Panc1 (cell line): ENCODE results near the gene MGAT5B. TPM values are rescaled to one million over a fixed set of nuclear protein-coding genes. Genes with fewer than 3 reads are reported as not detected.

ENCODE experiments used
- ATAC-seq: fragments of 200-7000 bp; cut with Tn5 transposase; 2 replicates; pipeline ENCODE4 v1.9.1; 2020; ENCODE audit warnings: mild to moderate bottlenecking, moderate library complexity
- BruUV-seq: library from RNA; stranded (reverse); fragments of 400-500 nt; replicated peaks from 2 replicates; lab custom pipeline; 2021; lab: Mats Ljungman, UMichigan
- CTCF ChIA-PET: fragments of 300-600 bp; sonication (Branson Sonifier 250); formaldehyde crosslinking; loops from one replicate; lab custom pipeline; 2022; ENCODE audit warnings: antibody characterized with exemption; lab: Charles Lee
- POLR2A ChIA-PET: fragments of 300-600 bp; sonication (Branson Sonifier 250); formaldehyde crosslinking; loops from one replicate; lab custom pipeline; 2022; ENCODE audit warnings: antibody characterized with exemption; lab: Charles Lee
- DNase-seq: peaks from one replicate; pipeline ENCODE4 v3.0.0-alpha.2; 2010; ENCODE audit warnings: low read depth, low spot score
- H3K27ac ChIP-seq: 2 replicates; pipeline ENCODE4 v1.5.1; 2011; ENCODE audit warnings: mild to moderate bottlenecking, low read length, inconsistent platforms
- H3K27me3 ChIP-seq: fragments of 200-500 bp; sonication (Bioruptor generic); 2 replicates; pipeline ENCODE4 v1.6.0; 2014; ENCODE audit warnings: low read length, inconsistent platforms; ENCODE audit not compliant: control insufficient read depth, insufficient read depth
- H3K36me3 ChIP-seq: fragments of 200-500 bp; sonication (Bioruptor generic); 2 replicates; pipeline ENCODE4 v1.5.1; 2014; ENCODE audit warnings: inconsistent platforms, mild to moderate bottlenecking, low read length, moderate library complexity; ENCODE audit not compliant: control insufficient read depth, insufficient read depth
- H3K4me1 ChIP-seq: 2 replicates; pipeline ENCODE4 v1.5.1; 2011; ENCODE audit warnings: inconsistent platforms, mild to moderate bottlenecking, low read length, moderate library complexity; ENCODE audit not compliant: control insufficient read depth, insufficient read depth
- H3K4me3 ChIP-seq, 2 experiments: 2 replicates each; pipeline ENCODE4 v1.5.1; 2011 to 2012; ENCODE audit warnings: low read depth in 2 of 2, low read length in 2 of 2, mild to moderate bottlenecking in 2 of 2, inconsistent platforms in 1 of 2, moderate library complexity in 1 of 2
- H3K9me3 ChIP-seq: fragments of 200-500 bp; sonication (Bioruptor generic); 2 replicates; pipeline ENCODE4 v1.5.1; 2014; ENCODE audit warnings: low read depth, mild to moderate bottlenecking, inconsistent platforms, low read length, moderate library complexity; ENCODE audit not compliant: control insufficient read depth, insufficient read depth
- CTCF ChIP-seq: fragments of 450-650 bp; IDR thresholded peaks from 2 replicates; pipeline ENCODE4 v1.5.1; 2017; ENCODE audit warnings: mild to moderate bottlenecking
- POLR2AphosphoS5 ChIP-seq: IDR thresholded peaks from 2 replicates; pipeline ENCODE4 v1.6.1; 2012; ENCODE audit warnings: mild to moderate bottlenecking, low read depth, low read length, moderate library complexity
- REST ChIP-seq, 2 experiments: IDR thresholded peaks; 2 replicates each; pipeline ENCODE4 v1.6.1; 2011 to 2012; ENCODE audit warnings: low read depth in 2 of 2, control low read depth in 1 of 2, low read length in 1 of 2, mild to moderate bottlenecking in 1 of 2, moderate library complexity in 1 of 2; ENCODE audit not compliant: insufficient read depth in 1 of 2
- SIN3A ChIP-seq: IDR thresholded peaks from 2 replicates; pipeline ENCODE4 v1.6.1; 2012; ENCODE audit warnings: low read depth, mild to moderate bottlenecking, low read length, moderate library complexity, borderline replicate concordance; ENCODE audit not compliant: insufficient read depth
- TCF7L2 ChIP-seq: IDR thresholded peaks from 2 replicates; pipeline ENCODE4 v1.6.1; 2011; ENCODE audit warnings: mild to moderate bottlenecking, low read depth, low read length, inconsistent platforms
- in situ Hi-C: cut with HindIII; loops from 2 replicates; pipeline ENCODE4 v1.10.0; 2016; ENCODE audit warnings: low sequenced_read_pairs, low pct_unique_long_range_greater_than_20kb
- intact Hi-C: fragments of 100-400 bp; cut with micrococcal nuclease; formaldehyde crosslinking; loops from one replicate; pipeline ENCODE4 v1.10.0; 2022; ENCODE audit not compliant: unreplicated experiment
- total RNA-seq: library from RNA; stranded (reverse); gene quantifications from one replicate; pipeline ENCODE4 v1.2.1, GENCODE V29; 2021; ENCODE audit not compliant: unreplicated experiment

MGAT5B gene
- total RNA-seq, 1 experiment from 2014 or later: 34.9 TPM

DNA sequence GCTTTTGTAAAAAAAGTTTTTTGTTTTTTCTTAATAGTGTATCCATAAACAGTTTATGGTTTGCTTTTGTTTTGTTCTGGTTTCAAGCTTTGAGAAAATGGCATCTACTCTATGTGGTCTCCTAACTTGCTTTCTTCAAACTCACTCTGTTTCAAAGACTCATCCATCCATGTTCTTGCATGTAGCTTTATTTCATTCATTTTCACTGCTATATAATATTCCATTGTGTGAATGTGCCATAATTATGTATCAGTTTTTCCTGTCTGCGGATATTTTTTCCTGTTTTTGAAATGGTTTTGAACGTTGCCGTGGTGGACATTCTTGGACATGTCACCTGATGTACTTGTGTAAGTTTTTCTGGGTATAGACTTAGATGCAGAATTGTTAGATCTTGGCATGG lies 39.1 kb downstream of the MGAT5B start:
- ATAC-seq: no peak
- CTCF ChIA-PET: interaction anchor here (0.5 to 0.6 kb wide), 2 partner anchors 79 to 157 kb away, joined by 3 to 4 read pairs; no protein-coding TSS in a partner anchor
- in situ Hi-C loops: no loop called here

GRCh38 chr17:76909971-76910760 lies 42.0 kb downstream of the MGAT5B start:
- H3K36me3 ChIP-seq: no peaks in the 10 kb centered on the region
- TF ChIP-seq CTCF: no peak
- peak; percentile 97 to 98 for TF ChIP-seq REST (IDR thresholded peaks at IDR 0.05; ENCODE audit: insufficient read depth in 1 of 2, low read depth in 2 of 2, low read length in 1 of 2)
- H3K4me1 ChIP-seq: no peaks in the 10 kb centered on the region
- ATAC-seq: peak; percentile 53
- no peak for DNase-seq
- H3K27ac ChIP-seq: no peak overlapping the region
- intact Hi-C loops: no loop called here
- no peak overlapping the region for H3K4me3 ChIP-seq
- no peaks in the 10 kb centered on the region for H3K27me3 ChIP-seq
- CTCF ChIA-PET: no interaction called here
- no peaks in the 10 kb centered on the region for H3K9me3 ChIP-seq
- in situ Hi-C loops: no loop called here
- POLR2A ChIA-PET: no interaction called here
- BruUV-seq: no TSS peak

More for the DNA sequence above, 39.1 kb downstream of the MGAT5B start:
- no peak overlapping the region for H3K4me3 ChIP-seq
- POLR2A ChIA-PET: no interaction called here
- no peaks in the 10 kb centered on the region for H3K27me3 ChIP-seq
- no peaks in the 10 kb centered on the region for H3K4me1 ChIP-seq
- intact Hi-C loops: no loop called here
- no peak for DNase-seq
- BruUV-seq: no TSS peak
- TF ChIP-seq SIN3A (no peak), TCF7L2 (no peak), REST (IDR thresholded peaks at IDR 0.05; ENCODE audit: insufficient read depth in 1 of 2, low read depth in 2 of 2, low read length in 1 of 2) (no peak), CTCF (no peak), POLR2AphosphoS5 (no peak)
- no peak overlapping the region for H3K27ac ChIP-seq
- no peaks in the 10 kb centered on the region for H3K36me3 ChIP-seq
- no peaks in the 10 kb centered on the region for H3K9me3 ChIP-seq
